Measurements from ENCODE around the gene GRM6.

The GRM6 gene

GRCh38 chr5:179006564-179006963 is 11.4 kb upstream of the GRM6 start:
- TF ChIP-seq POLR2AphosphoS5 (IDR thresholded peaks at IDR 0.05; ENCODE audit: low read depth, low read length), result no peak
- no peak for TF ChIP-seq SIN3A (IDR thresholded peaks at IDR 0.05; ENCODE audit: borderline replicate concordance, insufficient read depth, low read length)

DNA sequence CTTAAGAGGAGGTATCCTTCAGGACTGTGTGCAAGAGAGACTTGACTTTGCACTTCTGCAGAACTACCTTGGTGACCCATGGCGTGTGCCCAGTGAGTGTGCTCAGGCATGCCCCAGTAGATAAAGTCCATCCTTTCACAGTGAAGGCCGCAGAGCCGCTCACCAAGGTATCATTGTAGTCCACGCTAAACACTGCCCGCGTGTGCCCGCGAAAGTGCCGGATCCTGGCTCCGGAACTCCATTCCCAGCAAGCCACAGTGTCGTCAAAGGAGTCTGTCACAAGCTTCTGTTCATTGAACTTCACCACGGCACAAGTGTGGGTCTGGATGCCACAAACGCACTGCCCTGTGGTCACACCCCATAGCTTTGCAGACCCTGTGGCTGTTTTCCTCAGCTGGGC is 3.3 kb upstream of the GRM6 start:
- TF ChIP-seq, protein P1, sequence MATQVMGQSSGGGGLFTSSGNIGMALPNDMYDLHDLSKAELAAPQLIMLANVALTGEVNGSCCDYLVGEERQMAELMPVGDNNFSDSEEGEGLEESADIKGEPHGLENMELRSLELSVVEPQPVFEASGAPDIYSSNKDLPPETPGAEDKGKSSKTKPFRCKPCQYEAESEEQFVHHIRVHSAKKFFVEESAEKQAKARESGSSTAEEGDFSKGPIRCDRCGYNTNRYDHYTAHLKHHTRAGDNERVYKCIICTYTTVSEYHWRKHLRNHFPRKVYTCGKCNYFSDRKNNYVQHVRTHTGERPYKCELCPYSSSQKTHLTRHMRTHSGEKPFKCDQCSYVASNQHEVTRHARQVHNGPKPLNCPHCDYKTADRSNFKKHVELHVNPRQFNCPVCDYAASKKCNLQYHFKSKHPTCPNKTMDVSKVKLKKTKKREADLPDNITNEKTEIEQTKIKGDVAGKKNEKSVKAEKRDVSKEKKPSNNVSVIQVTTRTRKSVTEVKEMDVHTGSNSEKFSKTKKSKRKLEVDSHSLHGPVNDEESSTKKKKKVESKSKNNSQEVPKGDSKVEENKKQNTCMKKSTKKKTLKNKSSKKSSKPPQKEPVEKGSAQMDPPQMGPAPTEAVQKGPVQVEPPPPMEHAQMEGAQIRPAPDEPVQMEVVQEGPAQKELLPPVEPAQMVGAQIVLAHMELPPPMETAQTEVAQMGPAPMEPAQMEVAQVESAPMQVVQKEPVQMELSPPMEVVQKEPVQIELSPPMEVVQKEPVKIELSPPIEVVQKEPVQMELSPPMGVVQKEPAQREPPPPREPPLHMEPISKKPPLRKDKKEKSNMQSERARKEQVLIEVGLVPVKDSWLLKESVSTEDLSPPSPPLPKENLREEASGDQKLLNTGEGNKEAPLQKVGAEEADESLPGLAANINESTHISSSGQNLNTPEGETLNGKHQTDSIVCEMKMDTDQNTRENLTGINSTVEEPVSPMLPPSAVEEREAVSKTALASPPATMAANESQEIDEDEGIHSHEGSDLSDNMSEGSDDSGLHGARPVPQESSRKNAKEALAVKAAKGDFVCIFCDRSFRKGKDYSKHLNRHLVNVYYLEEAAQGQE (IDR thresholded peaks at IDR 0.05; ENCODE audit: insufficient read depth in 1 of 2, low read depth in 2 of 2, low read length in 2 of 2), result no peak
- no peak for TF ChIP-seq FOXP2 (optimal IDR thresholded peaks at IDR 0.05; ENCODE audit: borderline replicate concordance, extremely low read depth, extremely low read length, insufficient read depth)
- TF ChIP-seq SIN3A (IDR thresholded peaks at IDR 0.05; ENCODE audit: borderline replicate concordance, insufficient read depth, low read length), result no peak
- TF ChIP-seq POLR2AphosphoS5 (IDR thresholded peaks at IDR 0.05; ENCODE audit: low read depth, low read length), result no peak
- TF ChIP-seq TAF1 (IDR thresholded peaks at IDR 0.05; ENCODE audit: borderline replicate concordance, insufficient read depth, low read length), result no peak

DNA sequence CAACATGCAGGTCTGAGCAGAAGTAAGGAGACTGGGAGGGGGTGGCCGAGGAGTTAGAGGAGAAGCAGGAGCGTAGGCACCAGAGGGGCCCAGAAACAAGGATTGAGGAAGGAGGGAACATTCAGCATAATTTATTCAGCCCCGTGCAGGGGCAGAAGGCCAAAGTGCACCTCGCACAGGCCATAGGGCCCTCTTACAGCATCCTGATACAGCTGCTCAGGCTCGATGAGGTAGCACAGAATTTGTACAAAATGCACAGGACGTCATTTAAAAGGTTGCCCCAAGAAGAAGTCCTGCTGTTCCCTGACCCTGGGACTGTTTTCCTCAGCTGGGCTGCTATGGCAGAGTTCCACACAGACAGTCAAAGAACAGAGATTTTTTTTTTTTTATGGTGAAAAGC is 2.1 kb upstream of the GRM6 start:
- no peak for TF ChIP-seq TAF1 (IDR thresholded peaks at IDR 0.05; ENCODE audit: borderline replicate concordance, insufficient read depth, low read length)
- no peak for TF ChIP-seq FOXP2 (optimal IDR thresholded peaks at IDR 0.05; ENCODE audit: borderline replicate concordance, extremely low read depth, extremely low read length, insufficient read depth)
- TF ChIP-seq, protein P1 (IDR thresholded peaks at IDR 0.05; ENCODE audit: insufficient read depth in 1 of 2, low read depth in 2 of 2, low read length in 2 of 2), result no peak
- no peak for TF ChIP-seq SIN3A (IDR thresholded peaks at IDR 0.05; ENCODE audit: borderline replicate concordance, insufficient read depth, low read length)
- no peak for TF ChIP-seq POLR2AphosphoS5 (IDR thresholded peaks at IDR 0.05; ENCODE audit: low read depth, low read length)

GRCh38 chr5:178996156-178996555 is 1.0 kb upstream of the GRM6 start:
- no peak for TF ChIP-seq SIN3A (IDR thresholded peaks at IDR 0.05; ENCODE audit: borderline replicate concordance, insufficient read depth, low read length)

- TF ChIP-seq POLR2AphosphoS5 (IDR thresholded peaks at IDR 0.05; ENCODE audit: low read depth, low read length) (no peak), FOXP2 (optimal IDR thresholded peaks at IDR 0.05; ENCODE audit: borderline replicate concordance, extremely low read depth, extremely low read length, insufficient read depth) (no peak), TAF1 (IDR thresholded peaks at IDR 0.05; ENCODE audit: borderline replicate concordance, insufficient read depth, low read length) (no peak), SIN3A (IDR thresholded peaks at IDR 0.05; ENCODE audit: borderline replicate concordance, insufficient read depth, low read length) (no peak)
- TF ChIP-seq, protein P1 (IDR thresholded peaks at IDR 0.05; ENCODE audit: insufficient read depth in 1 of 2, low read depth in 2 of 2, low read length in 2 of 2), result no peak
Measured at GRCh38 chr5:178995341-178995690, 196 bp upstream of the GRM6 start.

DNA sequence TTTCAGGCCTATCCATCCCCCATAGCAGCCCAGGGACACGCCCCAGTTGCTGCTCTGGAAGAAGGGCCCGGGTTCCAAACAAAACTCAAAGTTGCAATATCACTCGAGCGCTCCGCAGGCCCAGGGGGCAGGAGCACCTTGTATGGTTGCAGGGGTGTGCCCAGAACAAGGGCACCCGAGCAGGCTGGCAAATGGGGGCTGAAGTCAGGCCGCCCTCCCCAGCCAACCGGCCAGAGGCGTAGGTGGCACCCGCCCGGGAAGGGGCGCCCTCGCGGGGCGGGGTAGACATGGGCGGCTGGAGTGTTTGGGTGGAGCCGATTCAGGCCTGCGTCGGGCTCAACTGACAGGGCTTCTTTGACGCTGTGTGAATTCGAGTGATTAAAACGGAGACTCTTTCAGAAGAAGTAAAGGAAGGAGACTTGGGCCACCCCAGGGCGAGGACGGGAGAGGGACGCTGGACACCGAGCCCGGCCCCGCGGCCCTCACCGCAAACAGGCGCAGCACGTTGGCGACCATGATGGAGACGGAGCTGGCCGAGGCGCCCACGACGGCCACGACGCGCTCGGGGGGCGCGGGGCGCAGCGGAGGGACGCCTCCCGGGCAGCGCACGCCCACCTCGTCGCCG is 1.1 kb downstream of the GRM6 start:
- no peak for TF ChIP-seq POLR2AphosphoS5 (IDR thresholded peaks at IDR 0.05; ENCODE audit: low read depth, low read length)
- TF ChIP-seq FOXP2 (optimal IDR thresholded peaks at IDR 0.05; ENCODE audit: borderline replicate concordance, extremely low read depth, extremely low read length, insufficient read depth), result no peak
- TF ChIP-seq, protein P1 (IDR thresholded peaks at IDR 0.05; ENCODE audit: insufficient read depth in 1 of 2, low read depth in 2 of 2, low read length in 2 of 2), result no peak
- no peak for TF ChIP-seq SIN3A (IDR thresholded peaks at IDR 0.05; ENCODE audit: borderline replicate concordance, insufficient read depth, low read length)
- no peak for TF ChIP-seq TAF1 (IDR thresholded peaks at IDR 0.05; ENCODE audit: borderline replicate concordance, insufficient read depth, low read length)
